Inflammatory macrophage treated with lipopolysaccharide for 4 hours (primary cell): Measurements from ENCODE around the gene SAMD13.

Experiments used
- DNase-seq: peaks from one replicate; pipeline ENCODE4 v3.0.0-alpha.2; 2020

Gene SAMD13, protein sequence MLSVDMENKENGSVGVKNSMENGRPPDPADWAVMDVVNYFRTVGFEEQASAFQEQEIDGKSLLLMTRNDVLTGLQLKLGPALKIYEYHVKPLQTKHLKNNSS

DNA sequence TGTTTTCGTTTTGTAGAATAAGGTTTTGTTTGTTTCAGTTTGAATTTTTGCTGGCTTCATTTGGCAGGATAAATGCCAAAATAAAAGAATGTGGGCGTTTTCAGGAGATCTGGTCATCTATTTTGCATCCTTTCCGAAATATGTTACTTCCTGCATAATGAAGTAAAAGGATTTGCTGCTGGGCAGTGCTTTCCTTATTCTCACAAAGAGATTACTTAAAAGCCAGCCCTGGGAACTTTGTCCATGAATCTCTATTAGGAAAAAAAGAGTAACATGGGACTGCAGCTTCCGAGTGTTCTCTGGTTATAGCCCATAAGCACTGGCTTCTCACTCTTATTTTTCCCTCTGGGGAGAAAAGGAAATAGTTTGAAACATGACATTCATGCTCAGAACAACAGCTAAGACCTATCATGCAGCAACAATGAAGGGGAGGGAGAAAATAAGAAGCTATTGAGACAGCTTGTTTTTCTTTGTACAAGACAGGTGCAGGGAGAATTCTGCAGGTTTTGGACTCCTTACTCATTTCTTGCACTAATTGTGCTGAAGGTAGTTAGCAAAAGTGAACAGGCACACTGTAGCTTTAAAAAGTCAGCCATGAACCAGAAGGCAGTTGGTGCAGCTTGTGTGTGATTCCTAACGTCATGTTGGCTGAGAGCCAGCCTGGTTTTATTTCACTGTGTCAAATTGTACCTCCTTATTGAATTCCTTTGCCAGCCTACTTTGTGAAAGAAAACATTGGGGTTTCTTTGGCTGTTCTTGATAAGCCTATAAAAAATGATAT lies at the start of gene SAMD13:
SAMD13 (plus strand) TSS at position 705 of the 781 bp plus-strand sequence. CDS start 1,527 bp downstream, outside the sequence.
- DNase-seq, result peak; percentile 35

DNA sequence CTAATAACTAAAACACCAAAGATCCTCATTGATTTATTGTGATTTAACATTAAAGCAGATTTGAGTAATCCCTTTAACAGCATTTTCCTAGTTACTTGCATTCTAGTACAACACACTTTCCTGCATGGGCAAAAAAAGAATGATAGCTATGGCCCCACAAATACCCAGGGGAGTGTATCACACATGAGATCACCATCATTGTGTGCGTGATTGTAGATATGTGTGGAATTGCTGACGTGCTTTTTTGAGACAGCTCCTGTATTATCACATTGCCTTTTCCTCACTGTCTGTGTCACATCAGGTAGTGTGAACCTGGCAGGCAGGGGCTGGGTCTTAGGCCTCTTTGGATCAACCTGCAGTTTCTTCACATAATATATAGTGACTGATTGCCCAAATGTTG lies 48.5 kb upstream of the SAMD13 start:
- no peak for DNase-seq

DNA sequence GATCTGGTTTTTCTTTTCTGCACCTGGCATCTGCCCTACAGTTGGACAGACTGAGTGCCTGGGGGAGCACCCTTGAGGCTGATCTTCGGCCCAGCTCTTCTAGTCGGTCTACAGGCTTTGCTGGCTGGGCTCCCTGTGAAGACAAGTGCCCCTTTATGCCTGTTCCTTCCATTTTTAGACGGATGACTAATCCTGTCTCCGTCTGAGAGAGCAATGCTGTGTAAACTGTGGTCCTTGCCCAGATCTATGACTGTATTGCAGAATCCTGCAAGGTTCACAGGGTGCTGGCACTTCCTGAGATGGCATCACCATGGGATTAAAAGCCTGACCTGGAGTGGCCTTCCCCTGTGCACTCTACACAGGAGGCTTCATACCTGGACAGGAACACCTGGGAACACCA lies 47.6 kb upstream of the SAMD13 start:
- no peak for DNase-seq

DNA sequence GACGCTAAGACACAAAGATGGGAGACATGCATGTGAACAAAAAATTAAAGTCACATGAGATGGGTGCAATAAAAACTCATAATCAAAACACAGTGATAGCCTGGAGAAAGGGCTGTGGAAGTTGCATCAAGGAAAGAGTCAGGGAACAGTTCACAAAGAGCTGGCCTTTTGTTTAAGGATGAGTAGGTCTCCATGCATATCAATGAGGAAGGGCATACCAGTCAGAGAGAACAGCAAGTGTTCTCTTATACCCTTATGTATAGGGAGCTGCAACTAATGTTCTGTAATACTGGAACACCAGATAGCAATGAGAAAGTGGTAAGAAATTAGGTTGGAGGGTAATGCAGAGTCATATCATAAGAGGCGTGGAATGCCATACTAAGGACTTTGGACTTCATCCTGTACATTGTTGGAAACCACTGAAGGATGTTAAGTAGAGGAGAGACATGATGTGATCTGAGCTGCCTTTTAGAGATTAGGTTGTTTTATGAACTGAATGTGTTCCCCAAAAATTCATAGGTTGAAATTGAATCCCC lies 46.7 kb upstream of the SAMD13 start:
- DNase-seq, result no peak

DNA sequence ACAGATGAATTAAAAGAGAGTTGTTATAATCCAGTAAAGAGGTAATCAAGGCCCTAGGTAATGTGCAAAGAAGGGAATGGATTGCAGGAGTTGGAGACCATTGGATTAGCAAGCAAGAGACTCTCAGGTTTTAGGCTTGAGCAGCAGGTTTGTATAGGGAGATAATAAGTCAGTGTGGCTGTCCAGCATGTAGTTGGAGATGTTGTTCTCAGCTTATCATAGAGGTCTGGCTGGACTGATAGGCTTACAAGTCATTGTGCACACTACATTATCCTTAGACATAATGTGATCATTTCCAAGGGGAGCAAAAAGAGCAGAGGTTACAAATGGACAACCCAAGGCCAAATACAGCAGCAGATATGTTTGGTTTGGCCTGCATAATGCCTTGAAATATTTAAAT lies 45.9 kb upstream of the SAMD13 start:
- no peak for DNase-seq

DNA sequence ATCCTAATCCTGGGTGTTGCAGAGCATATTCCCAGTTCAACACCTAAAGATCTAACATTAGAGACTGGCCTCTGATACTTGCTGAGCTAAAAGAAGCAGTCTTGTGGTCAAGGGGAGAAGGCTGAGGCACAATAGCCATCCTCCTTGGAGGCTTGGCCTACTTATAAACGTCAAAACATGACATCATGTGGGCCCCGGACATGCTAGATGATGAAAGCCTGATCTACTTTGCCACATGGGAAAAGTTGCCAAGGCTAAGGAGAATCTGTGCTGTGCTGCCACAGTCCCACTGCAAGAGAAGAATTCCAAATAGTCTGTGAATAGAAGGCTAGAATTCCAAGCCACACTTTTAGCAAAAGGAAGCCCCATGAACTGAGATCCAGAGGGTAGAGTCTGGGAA lies 43.9 kb upstream of the SAMD13 start:
- DNase-seq, result no peak

DNA sequence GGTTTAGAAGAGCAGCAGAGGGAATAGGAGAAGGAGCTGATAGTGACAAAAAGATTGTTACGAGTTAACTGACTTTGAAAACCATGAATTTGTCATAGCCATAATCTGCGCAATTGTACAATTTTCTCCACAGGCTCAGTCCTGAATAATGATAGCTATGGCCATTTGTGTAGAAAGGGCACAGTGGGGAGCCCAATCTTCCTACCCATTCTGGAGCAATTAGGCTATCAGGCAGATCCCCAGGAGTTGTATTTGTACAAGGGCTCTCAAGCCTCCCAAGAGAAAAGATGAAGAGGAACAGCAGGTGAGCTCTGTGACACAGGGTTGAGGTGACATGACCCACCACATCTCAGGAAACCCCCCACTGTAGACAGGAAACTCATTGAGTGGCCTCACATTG lies 42.1 kb upstream of the SAMD13 start:
- DNase-seq, result no peak

DNA sequence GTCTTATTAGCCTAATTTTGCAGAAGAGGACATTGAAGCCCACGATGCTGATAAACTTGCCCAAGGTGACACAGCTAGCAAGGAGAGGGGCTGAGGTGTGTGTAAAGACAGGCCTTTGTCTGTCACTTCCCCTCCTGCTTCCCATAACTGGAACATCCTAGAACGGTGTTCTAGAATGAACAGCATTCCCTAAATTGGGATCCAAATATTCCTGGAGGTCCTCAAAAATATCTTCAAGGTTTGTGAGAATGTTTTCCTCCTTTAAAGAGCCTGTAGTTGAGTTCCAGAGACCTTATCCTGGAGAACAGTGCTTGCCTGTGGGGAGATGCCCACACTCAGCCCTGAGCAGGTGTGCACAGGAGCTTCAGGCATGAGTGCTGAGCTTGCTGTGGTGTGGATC lies 41.5 kb upstream of the SAMD13 start:
- no peak for DNase-seq

DNA sequence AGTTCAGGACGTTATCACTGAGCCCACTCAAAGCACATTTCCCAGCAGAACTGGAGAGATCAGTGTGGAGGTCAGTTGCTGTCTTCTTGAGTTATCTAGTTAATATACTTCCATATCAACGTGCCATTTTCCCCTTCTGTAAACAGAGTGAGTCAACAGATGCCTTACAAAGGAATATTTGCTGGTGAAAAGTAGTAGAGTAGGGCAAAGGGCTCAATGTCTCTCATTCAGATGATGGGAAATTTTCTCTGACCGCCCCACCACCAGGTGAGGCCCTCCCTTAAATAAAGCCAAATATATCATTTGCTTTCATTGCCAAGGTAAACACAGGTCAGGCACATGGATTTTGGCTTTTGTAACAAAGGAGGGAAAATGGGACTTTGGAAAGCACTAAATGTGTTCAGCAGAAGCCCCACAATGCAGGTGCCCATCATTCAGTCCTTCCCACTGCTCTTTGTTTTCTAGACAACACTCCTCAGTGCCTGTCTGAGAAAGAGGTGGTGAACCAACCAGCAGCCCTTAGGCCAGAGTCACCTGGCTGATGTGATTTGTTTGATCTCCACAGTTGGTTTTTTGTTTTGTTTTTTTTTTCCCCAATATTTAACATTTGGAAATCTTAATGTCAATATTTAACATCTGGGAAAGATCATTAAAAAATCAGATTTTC lies 40.5 kb upstream of the SAMD13 start:
- no peak for DNase-seq

DNA sequence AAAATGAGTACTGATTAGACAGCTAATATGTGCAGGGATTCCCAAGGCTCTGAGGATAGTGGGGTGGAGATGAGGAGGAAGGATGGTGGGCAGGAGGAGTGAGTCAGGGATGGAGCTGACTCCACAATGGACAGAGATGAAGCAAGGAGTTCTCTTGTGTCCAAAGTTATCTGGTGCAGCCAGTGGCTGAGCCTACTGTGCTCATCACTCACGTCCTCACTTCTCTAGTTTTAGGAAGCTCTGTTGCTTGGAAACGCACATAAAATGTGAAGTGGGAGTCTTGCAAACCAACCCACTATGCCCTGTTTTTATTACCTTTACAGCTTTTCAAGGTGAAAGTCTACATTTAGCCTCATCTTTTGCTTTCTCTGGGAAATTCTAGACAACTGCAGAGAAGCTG lies 36.5 kb upstream of the SAMD13 start:
- no peak for DNase-seq

DNA sequence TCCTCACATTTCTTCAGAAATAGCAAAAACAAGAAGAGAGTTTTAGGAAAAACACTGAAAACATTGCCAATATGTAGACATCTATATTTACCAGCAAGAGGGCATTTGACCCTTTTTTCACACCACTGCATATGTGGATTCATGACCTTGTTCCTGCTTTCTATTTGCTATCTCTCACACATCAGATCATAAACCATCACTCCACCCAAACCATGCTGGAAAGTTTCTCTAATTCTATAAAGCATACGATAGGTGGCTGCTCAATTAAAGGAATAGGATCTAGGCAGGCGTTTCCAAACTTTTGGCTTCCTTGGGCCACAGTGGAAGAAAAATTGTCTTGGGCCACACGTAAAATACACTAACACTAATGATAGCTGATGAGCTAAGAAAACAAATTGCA lies 35.6 kb upstream of the SAMD13 start:
- no peak for DNase-seq

DNA sequence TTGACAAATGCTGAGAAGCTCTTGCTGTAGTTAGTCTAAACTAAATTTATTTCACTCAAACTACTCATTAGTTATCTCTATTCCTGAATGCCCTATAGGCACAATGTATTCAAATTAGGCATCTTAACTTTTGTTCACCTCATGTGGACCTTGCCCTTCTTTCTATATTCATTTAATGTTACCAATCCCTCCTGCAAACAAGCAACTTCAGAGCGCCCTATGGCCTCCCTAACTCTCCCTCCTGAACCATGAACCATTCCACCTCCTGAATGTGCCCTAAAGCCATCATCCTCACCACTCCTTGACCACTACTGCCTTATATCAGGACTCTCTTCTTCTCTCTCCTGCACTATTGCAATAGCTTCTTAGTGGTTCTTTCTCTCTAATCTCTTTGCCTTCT lies 34.8 kb upstream of the SAMD13 start:
- DNase-seq, result no peak

DNA sequence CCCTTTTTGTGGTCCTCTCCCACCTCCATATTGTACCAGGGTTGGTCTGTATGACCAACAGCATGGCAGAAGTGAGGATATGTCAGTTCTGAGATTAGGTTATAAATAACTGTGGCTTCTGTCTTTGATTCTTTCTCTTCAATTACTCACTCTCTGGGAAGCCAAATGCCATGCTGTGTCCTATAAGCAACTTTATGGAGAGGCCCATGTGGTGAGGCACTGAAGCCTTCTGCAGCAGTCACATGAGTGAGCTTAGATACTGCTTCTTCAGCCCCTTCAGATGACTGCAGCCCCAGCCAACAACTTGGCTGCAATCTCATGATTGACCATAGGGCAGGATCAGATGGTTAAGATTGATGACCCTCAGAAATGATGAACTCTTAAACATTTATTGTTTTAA lies 34.0 kb upstream of the SAMD13 start:
- no peak for DNase-seq

DNA sequence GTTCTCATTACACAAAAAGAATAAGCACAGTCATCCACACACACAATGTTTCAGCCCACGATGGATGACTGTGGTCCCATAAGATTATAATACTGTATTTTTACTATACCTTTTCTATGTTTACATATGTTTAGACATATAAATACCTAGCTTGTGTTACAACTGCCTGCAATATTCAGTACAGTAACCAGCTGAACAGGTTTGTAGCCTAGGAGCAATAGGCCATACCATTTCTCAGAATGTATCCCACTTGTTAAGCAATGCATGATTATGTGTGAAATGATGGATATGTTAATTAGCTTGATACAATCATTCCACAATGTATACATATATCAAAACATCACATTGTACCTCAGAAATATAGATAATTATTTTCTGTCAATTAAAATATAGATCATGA lies 33.2 kb upstream of the SAMD13 start:
- no peak for DNase-seq

DNA sequence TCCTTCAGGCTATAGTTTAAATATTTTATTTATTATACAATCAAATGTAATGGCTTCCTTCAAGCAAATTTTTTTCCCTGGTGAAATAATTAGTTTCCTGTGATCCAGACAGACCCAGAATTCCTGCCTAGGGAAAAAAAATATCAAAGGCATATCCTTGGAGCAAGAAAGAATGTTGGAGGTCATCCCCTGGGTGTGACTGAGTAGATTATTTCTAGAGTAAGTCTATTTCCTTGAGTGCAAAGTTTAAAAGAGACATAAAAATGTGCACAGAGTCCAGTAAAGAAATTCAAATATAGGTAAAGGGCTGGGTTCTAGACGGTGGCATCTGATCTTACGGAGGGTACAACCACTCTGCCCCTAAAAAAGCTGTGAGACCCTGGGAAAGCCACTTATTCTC lies 32.2 kb upstream of the SAMD13 start:
- no peak for DNase-seq

DNA sequence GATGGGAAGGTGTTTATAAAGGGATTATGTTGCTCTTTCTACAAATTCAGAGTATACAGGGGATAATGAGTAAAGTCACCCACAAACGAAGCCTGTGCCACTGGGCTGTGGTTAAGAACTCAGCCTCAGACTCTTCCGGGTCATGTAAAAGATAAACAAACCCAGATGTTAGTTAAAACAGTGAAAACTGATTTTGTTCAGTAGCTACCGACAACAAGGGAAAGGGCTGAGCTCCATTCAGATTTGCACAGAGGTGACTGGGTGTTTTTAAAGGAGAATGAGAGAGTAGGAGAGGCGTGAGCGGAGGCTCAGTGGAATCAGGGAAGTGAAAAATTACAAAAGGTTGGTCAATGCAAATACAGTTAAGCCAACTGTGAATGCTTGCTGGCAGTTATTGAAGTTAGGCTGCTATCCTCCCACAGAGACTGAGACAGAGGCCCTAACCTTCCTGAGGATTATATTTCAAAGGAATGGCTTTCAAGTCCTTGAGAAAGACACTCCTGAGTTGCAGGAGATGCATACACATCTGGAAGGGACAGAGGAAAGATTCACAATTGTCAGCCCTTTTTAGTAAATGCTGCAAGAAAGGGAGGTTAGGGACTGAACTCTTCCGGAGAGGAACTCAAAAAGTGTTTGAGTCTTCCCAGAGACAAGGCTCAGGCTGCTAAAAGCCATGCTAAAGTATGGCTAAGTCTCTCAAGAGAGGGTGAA lies 29.9 kb upstream of the SAMD13 start:
- DNase-seq, result peak; percentile 50

DNA sequence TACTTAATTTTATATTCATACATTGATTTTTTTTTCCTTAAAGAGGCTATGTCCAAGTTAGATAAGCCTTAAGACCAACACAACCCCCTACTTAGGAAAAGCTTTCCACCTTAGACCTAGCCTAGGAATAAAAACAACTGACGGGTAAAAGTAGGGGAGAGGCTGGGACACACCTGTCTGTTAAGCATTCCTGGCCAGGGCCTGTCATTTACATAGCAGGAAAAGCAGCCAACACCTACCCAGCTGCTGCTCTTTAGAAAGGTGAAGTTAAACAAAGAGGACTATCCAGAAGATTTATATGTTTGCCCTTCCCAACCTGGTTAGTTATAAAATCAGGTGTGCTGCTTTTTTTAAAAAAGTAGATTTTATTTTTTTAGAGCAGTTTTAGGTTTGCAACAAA lies 29.1 kb upstream of the SAMD13 start:
- no peak for DNase-seq

DNA sequence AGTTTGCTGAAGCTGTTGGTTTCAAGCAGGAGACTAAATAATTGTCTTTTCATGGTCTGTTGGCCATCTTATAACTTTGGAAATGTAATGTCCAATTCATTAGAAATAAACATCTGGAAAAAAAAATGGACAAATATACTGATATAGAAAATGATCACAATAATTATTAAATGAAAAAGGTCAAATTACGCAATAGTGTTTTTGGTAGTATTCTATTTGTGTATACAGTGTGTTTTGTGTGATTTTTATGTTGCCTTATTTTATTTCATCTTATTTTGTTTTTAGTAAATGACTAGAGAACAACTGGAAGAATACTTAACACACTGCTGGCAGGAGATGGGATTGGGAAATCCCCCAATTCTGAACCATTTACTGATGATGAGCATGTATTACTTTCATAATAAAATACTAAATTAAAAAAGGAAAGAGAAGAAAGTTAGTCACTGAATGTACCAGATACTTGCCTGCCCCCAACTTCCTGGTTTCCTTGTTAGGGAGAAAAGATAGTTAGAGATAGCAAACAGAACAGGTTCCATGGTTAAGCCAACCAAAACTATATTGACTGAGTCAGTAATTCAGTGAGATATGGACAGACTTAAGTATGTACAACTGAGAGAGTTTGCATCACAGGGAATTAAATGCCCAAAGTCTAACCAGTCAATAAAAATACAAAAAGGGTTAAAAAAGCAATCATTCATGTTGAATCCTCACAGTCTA lies 24.0 kb upstream of the SAMD13 start:
- no peak for DNase-seq

DNA sequence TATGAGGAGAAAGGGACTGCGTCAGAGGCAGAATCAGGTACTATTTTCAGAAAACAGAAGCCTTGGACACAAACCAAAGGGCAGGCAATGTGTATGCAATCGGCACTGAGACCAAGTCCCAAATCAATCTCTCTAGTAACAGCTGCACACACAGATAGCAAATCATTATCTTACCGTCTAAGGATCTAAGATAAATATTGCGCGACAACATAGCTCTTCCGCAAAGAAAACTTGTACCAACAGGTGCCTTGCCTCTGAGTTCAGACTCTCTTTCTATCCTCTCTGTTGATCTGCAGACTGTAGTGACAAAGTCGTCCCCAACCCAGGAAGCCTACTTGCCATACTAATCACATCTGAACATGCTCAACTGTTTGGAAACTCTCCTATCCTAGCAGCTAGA lies 22.6 kb upstream of the SAMD13 start:
- no peak for DNase-seq

DNA sequence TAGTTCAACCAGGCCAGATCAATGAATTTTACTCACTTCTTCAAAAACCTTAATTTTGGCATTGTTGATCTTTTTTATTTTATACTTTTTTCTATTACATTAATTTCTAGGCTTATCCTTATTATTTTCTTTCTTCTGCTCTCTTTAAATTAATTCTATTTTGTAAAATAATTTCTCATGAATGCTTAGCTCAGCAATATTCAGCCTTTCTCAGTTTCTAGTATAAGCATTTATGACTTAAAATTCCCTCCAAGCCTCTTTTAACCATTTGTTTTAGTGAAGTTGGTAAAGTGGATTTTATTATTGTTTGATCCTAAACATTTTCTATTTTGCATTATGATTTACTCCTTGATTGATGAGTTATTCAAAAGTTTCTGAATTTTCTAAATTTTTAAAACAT lies 20.6 kb upstream of the SAMD13 start:
- DNase-seq, result no peak

DNA sequence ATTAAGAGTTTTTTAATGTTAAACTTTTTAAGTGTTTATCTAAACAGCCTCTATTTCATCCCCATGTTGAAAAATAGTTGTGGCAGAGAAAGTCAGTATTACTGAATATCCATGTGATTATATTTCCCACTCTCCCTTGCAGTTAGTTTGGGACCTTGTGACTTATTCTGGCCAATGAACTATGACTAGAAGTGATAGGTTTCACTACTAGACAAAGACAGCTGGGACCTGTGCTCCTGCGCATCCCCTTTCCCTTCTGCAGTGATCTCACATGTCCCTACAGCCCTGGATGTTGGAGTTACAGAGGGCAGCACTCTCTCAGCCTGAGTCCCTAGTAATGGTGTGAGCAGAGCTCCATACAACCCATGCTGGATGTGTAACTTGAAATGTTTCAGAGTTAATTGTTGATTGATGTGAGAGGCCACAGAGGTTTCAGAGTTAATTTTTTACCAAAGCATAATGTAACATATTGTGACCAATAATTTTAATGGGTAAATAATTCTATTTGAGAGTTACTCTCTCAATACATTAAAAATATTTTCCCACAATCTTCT lies 18.7 kb upstream of the SAMD13 start:
- no peak for DNase-seq

DNA sequence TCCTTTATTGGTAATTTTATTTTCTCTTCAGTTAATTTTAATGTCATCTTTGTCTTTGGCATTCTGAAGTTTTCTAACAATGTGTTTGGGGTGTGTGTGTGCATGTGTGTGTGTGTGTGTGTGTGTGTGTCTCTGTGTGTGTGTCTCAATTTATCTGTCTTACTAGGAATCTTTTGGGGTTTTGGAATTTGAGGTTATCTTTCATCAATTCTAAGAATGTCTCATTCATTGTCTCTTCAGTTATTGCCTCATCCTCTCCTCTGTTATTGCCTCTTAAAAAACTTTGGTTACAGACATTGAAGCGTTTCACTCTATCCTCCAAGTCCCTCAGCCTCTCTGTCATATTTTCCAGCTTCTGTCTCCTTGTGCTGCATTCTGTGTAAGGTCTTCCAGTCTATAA lies 18.1 kb upstream of the SAMD13 start:
- no peak for DNase-seq

DNA sequence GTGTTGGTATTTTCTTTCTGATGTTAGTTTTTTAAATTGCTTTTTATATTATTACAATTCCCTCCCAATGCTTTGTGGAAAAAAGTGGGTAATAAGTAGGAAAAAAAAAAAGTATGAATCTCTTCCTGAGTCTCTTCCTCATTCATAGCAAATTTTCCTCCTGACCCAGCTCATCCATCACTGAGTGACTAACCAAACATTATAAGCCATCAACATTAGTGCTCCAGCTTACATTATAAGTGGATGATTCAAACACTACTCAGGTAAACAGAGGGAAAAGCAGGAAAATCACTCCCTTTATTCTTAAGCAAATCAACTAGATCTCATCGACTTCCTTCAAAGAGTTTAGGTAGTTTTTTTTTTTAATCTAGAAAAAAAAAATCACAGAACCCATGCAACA lies 15.4 kb upstream of the SAMD13 start:
- no peak for DNase-seq
